GM18498 (cell line): ENCODE results near the gene SMC1B.
A peak's percentile ranks its signal among the peaks of the same experiment; 100 is the strongest.
"Not testable (repeated sequence)": the region's sequence is repeated elsewhere in the genome, so short reads cannot be mapped to it uniquely, and the experiment has no call there.

Experiments used
- ATAC-seq: cut with Tn5 transposase; IDR thresholded peaks from one replicate; pipeline ENCODE4 v1.9.1; 2021; ENCODE audit warnings: mild to moderate bottlenecking, moderate library complexity; ENCODE audit not compliant: unreplicated experiment

SMC1B gene

GRCh38 chr22:45421349-45422055 lies 8.1 kb upstream of the SMC1B start:
- ATAC-seq: no peak

DNA sequence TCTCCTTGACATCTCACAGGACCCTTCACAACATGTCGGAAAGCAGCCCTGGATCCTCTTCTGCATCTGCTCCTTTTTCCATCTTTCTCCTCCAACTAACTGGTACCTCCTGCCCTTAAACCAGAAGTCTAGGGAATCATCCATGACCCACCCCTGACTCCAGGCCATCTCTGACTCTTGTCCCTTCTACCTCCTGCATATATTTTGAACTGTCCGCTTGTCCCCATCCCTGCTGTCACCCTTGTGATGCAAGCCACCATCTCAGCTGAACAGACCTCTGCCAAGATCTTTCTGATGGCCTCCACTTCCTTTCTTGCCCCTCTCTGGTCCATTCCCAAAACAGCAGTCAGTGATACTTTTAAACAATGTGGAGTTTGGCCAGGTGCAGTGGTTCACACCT lies 7.1 kb upstream of the SMC1B start:
- no peak for ATAC-seq

DNA sequence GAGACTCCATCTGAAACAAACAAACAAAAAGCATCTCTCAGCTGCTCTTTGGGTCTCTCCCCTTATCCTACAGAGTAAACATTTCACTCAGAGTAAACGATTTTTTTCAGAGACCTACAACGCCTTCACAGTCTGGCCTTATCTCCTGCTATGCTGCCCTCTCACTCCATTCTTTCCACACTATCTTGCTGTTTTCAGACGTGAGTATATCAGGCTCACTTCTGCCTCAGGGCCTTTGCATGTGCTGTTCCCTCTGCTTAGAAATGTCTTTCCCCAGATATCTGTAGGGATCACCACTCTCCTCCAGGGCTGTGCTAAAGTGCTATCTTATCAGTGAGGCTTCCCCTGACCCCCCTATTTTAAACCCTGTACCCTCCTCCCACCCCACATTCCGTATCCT lies 6.6 kb upstream of the SMC1B start:
- ATAC-seq: no peak

DNA sequence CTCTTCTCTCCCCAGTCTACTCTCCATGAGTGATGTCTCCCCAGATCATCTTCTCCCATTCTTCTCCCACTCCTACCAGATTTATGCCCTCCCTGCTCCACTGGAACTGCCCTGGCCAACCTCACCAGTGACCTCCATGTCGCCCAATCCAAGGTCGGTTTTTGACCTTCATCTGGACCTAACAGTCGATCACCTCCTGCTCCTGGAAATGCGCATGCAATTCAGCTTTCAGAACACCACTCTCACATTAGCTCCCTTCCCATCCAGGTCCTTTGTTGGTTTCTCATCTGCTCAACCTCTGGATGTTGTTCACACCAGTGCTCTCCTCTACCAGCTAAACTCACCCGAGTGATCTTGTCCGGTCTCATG lies 5.4 kb upstream of the SMC1B start:
- ATAC-seq: no peak

GRCh38 chr22:45418056-45418769 lies 4.8 kb upstream of the SMC1B start:
- ATAC-seq: no peak

DNA sequence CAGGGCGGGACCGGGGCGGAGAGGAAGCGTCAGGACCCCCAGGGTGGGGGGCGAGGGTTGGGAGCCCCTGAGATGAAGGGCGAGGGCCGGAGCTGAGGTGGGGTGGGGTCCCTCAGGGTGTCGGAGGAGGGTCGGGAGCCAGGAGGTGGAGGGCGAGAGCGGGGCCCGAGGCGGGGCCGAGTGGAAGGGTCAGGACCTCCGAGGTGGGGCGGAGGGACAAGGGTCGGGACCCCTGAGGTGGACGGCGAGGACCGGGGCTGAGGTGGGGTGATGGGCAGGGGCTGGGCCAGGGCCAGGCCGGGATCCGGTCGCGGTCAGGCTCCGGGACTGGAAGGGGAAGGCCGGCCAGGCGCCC lies 409 bp downstream of the SMC1B start:
- ATAC-seq: no peak

DNA sequence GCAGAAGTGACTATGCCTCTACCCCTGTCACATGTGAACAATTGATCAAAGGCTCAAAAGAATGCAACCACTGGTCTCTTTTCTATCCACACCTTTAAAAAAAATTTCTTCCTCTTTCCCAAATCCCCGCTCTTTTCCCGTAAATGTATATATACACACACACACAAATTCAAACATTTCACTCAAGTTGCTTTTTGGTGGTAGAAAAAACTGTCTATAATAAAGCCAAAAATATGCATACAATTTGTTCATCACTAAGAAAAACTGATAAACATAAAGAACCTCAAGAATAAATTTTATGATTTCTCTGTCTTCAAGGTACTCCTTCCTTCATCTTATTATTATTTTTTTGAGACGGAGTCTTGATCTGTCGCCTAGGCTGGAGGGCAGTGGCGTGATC lies 5.6 kb downstream of the SMC1B start:
- no peak for ATAC-seq

DNA sequence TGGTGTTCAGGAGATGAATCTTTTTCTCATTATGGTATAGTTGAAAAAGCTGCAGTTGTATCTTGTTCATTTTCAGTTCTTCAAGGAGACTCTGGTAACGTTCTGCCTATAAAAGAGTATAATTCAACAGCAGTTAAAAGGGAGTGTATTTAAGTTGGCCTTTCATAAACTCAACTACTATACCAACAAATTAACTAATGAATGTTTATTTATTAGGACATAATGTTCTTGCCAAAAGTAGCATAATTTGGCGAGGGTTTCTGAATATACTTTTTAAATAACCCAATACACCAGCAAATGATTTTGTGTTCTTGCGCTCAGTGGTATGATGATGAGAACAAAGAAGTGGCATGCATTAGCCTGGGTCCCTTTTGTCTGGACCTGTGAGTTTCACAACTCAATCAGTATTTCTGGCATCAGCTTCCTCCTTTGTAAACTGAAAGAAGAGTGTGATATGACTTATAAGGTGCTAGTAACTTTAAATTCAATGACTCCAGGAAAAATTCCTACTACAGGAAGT lies 10.9 kb downstream of the SMC1B start:
- no peak for ATAC-seq

DNA sequence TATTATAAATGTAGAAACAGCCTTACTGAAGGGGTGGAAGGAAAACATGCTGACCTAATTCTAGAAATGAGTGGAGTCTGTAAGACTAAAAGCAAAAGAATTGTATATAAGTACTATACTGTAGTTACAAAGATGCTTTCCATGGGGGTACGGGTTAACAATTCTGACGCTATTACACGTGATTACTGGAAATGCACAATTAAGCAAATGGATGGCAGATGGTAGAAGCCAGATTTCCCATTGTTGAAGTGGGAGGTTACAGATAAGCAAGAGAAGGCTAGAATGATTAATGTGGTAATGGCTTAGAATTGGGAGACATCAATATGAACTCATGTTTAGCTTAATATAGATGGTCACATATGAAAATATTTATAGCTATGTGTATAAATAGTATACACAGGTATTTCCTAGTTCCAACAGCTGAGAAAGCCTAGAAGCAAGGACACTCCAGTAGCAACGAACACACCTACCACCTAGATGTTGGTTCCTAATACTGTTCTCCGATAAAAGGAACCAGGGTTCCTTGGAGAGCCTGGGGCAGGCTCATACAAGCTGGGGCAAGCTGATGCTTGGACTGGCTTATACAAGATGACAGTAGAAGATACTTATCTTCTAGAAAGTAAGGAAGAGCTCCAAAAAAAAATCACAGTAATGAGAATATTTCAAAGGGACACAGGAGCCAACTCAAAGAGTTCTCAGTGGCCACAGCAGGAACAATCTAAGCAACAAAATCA lies 13.5 kb downstream of the SMC1B start:
- ATAC-seq: no peak

- no peak for ATAC-seq
These were observed 15.2 kb downstream of the SMC1B start for GRCh38 chr22:45398214-45398613.

DNA sequence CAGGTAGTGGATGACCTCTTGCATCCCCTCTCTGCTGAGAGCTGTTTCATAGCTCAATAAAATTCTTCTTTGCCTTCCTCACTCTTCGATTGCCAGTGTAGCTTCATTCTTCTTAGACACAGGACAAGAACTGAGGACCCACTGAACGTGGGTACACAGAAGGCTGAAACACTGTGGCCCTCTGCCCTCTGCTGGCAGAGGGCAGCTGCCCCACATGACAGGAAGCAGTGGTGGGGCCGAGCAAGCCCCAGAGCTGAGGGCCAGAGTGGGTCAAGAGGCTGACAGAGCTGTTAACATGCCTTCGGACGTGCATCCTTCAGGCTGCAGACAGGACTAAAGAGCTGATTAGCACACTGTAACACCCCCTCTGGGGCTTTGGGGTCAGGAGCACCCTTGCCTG lies 15.6 kb downstream of the SMC1B start:
- no peak for ATAC-seq

DNA sequence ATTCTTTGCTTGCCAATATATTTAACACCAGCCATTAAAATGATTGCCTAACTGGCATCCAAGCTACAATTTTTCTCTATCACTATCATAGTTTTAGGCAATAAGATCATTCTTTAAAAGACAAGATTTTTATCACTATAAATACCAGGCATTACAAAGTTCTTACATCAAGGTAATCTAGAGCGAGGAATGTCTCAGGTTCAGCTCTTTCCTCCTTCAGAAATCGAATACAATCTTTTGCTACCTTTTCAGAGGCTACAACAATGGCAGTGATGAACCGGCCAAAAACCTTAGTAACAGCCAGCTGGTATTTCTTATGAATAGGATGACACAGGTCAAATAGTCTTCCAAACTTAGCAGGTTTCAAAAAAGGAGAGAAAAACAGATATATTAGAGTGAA lies 23.9 kb downstream of the SMC1B start:
- no peak for ATAC-seq

GRCh38 chr22:45381348-45381747 lies 32.1 kb downstream of the SMC1B start:
- no peak for ATAC-seq

DNA sequence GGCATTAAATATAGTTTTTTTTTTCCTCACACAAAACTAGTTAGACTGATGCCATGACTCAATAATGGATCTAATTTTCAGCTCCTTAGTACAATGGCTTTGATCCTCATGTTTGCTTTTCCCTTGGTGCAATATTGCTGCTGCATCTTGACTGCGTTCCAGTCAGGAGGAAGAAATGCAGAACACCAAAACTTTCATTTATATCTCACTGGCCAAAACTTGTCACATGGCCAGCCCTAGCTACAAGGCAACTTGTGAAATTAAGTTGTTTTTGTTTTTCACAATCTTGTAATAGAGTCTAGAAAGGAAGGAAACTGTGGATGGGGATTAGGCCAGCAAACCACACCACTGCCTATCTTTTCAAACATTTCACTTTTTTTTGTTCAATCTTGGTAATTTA lies 36.7 kb downstream of the SMC1B start:
- no peak for ATAC-seq

- peak; percentile 64 for ATAC-seq
These were observed 37.4 kb downstream of the SMC1B start for GRCh38 chr22:45376009-45376408.

- not testable (repeated sequence) for ATAC-seq
These were observed 39.8 kb downstream of the SMC1B start for GRCh38 chr22:45373592-45373991.

DNA sequence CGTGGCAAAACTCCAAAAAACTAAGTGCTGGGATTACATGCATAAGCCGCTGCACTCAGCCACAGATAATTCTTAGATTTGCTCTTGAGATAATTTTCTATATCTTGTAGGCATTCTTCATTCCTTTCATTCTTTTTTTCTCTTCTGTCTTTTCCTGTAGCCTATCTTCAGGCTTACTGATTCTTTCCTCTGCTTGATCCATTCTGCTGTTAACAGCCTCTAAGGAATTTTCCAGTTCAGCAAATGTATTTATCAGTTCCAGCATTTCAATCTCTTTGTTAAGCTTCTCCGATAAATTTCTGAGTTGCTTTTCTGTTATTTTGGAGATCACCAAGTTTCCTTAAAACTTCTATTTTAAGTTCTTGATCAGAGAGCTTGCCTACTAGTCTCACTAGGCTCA lies 46.7 kb downstream of the SMC1B start:
- ATAC-seq: no peak

GRCh38 chr22:45359627-45360026 lies 53.8 kb downstream of the SMC1B start:
- no peak for ATAC-seq

DNA sequence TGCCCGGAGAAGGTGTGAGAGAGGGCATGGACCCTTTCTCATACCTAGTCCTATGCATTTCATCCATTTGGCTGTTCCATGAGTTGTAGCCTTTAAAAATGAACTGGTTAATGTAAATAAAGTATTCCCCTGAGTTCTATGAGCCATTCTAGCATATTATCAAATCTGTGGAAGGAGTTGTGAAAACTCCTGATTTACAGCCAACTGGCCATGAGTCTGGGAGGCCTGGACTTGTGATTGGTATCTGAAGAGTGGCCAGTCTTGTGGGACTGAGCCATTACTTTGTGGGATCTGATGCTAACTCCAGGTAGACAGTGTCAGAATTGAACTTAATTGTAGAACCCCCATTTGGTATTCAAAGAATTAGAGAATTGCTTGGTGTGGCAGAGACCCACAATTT lies 55.3 kb downstream of the SMC1B start:
- ATAC-seq: no peak

DNA sequence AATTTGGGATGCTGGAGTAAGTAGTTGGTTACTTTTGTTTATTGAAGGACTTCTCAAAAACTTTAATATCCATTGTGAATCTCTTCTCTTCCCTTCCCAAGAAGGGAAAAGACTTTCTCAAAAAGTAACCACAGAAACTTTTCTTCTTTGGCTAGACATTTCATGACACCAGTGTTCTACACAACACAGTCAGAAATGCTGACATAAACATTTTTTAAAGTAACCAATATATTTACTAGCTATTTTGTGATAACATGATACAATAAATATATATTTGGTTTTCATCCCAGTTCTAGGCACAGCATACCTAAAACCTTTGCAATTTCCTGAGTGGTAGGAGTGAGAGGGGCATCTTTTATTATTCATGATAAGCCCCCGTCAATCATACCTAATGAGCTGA lies 55.9 kb downstream of the SMC1B start:
- no peak for ATAC-seq

DNA sequence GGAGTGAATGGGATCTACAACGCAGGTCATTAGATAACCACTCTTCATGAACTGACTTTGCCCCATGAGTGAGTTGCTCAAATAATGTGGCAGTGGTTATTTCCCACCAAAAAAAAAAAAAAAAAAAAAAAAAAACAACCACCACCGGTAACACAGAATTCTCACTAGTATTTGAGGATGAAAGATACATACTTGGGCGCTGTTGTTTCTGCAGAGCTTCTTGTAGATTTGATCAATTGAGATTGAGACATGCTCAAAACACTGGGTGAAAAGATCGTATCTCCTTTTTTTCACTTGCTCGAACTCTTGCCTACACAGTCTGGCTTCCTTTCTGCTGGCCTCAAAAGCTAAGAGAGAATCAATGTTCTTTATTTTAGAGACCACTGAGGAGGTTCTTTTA lies 59.6 kb downstream of the SMC1B start:
- no peak for ATAC-seq

GRCh38 chr22:45352757-45353156 lies 60.6 kb downstream of the SMC1B start:
- ATAC-seq: not testable (repeated sequence)
